Measurements from ENCODE around the gene PPP1R14C. TPM values are rescaled to one million over a fixed set of nuclear protein-coding genes. Genes with fewer than 3 reads are reported as not detected.

The PPP1R14C gene
- total and polyA plus RNA-seq, 2 donors (not counting 3 experiments of a cell fraction or from before 2014, with no cell fraction given) = not detected

DNA sequence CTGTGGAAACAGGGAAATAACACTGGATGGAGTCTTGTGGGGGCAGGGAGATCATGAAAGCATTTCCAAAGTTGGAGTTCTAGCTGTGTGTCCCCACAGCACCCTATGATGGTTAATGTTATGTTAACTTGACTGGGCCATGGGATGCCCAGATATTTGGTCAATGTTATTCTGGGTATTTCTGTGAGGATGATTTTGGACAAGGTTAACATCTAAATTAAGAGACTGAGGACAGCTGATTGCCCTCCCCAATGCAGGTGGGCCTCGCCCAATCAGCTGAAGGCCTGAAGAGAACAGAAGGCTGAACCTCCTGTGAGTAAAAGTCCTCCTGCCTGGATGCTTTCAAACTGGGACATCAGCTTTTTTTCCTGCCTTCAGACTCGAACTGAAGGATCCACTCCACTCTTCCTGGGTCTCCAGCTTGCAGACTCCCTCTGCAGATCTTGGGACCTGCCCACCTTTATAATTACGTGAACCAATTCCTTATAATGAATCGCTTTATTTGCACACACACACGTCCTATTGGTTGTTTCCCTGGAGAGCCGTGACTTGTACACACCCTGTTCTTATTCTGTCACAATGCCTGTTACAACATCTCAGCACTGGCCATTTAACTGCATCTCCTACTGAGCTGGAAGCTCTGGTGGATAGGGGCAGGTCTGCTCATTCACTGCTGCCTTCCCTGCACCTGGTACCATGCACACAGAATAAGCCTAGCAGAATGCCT is 126.4 kb downstream of the PPP1R14C start:
- CTCF ChIA-PET = interaction anchor here (0.9 kb wide), 1 partner anchor 198 kb away, joined by 4 read pairs; no protein-coding TSS in a partner anchor
- Histone ChIP-seq H3K4me2 (ENCODE audit: insufficient read depth, low read length) (no peak overlapping the region), H3K9ac (replicated peaks; ENCODE audit: extremely low read depth, insufficient read depth, low read length) (no peak overlapping the region), H3K9me1 (replicated peaks; ENCODE audit: control insufficient read depth, extremely low read depth, insufficient read depth, low read length) (no peaks in the 10 kb centered on the region), H3K9me3 (replicated peaks; ENCODE audit: control insufficient read depth, insufficient read depth, low read length) (no peaks in the 10 kb centered on the region), H3K4me3 (replicated peaks in 1 of 3; ENCODE audit: insufficient read depth in 1 of 3, low read depth in 1 of 3, low read length in 3 of 3) (no peak overlapping the region), H4K20me1 (replicated peaks; ENCODE audit: control insufficient read depth, extremely low read depth, insufficient read depth, low read length) (no peaks in the 10 kb centered on the region), H3K27me3 (ENCODE audit: control insufficient read depth in 2 of 2, insufficient read depth in 2 of 2, low read length in 2 of 2) (no peaks in the 10 kb centered on the region), H3K4me1 (ENCODE audit: control insufficient read depth, extremely low read depth, insufficient read depth, low read length) (no peaks in the 10 kb centered on the region), H3K36me3 (ENCODE audit: control insufficient read depth in 2 of 2, extremely low read depth in 1 of 2, insufficient read depth in 2 of 2, low read length in 2 of 2) (no peaks in the 10 kb centered on the region), H2AFZ (ENCODE audit: low read depth, low read length) (no peak overlapping the region), H3K79me2 (ENCODE audit: control insufficient read depth, insufficient read depth, low read length) (no peaks in the 10 kb centered on the region), H3K27ac (ENCODE audit: insufficient read depth, low read depth, low read length) (no peak overlapping the region)
- FAIRE-seq (no peak), DNase-seq (ENCODE audit: low read depth, low spot score) (no peak)
- intact Hi-C loops (cut with micrococcal nuclease) = no loop called here
- no TSS peak for BruUV-seq (replicated peaks)
- dilution Hi-C loops (cut with MboI; ENCODE audit: extremely low pct_ligation_motif_present, low sequenced_read_pairs) = no loop called here
- TF ChIP-seq MYC (IDR thresholded peaks at IDR 0.05; ENCODE audit: low read depth, low read length) (no peak), GATA2 (IDR thresholded peaks at IDR 0.05; ENCODE audit: insufficient read depth, insufficient read length, low read depth, low read length) (no peak), EZH2 (IDR thresholded peaks at IDR 0.05; ENCODE audit: borderline replicate concordance, low read depth, low read length, severe bottlenecking) (no peak), JUN (IDR thresholded peaks at IDR 0.05; ENCODE audit: borderline replicate concordance, insufficient read depth, insufficient read length, low read depth) (no peak), FOS (IDR thresholded peaks at IDR 0.05; ENCODE audit: borderline replicate concordance, insufficient read depth, low read length) (no peak), POLR2AphosphoS5 (IDR thresholded peaks at IDR 0.05; ENCODE audit: insufficient read depth, low read depth, low read length) (no peak), POLR2A (IDR thresholded peaks at IDR 0.05; ENCODE audit: low read depth, low read length) (no peak)
- TF ChIP-seq, protein P1, sequence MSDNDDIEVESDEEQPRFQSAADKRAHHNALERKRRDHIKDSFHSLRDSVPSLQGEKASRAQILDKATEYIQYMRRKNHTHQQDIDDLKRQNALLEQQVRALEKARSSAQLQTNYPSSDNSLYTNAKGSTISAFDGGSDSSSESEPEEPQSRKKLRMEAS (IDR thresholded peaks at IDR 0.05; ENCODE audit: insufficient read depth, insufficient read length) = no peak
- TF ChIP-seq, protein P2, sequence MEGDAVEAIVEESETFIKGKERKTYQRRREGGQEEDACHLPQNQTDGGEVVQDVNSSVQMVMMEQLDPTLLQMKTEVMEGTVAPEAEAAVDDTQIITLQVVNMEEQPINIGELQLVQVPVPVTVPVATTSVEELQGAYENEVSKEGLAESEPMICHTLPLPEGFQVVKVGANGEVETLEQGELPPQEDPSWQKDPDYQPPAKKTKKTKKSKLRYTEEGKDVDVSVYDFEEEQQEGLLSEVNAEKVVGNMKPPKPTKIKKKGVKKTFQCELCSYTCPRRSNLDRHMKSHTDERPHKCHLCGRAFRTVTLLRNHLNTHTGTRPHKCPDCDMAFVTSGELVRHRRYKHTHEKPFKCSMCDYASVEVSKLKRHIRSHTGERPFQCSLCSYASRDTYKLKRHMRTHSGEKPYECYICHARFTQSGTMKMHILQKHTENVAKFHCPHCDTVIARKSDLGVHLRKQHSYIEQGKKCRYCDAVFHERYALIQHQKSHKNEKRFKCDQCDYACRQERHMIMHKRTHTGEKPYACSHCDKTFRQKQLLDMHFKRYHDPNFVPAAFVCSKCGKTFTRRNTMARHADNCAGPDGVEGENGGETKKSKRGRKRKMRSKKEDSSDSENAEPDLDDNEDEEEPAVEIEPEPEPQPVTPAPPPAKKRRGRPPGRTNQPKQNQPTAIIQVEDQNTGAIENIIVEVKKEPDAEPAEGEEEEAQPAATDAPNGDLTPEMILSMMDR (IDR thresholded peaks at IDR 0.05; ENCODE audit: extremely low read depth in 1 of 2, insufficient read depth in 1 of 2, low read depth in 1 of 2, low read length in 2 of 2) = no peak
- POLR2A ChIA-PET = no interaction called here

Data from endothelial cell of umbilical vein (primary cell).